PC-3 (cell line): ENCODE results near the gene ECHS1.

Source experiments
- CTCF ChIP-seq: fragments of 300-600 bp; sonication (generic); conservative IDR thresholded peaks from 2 replicates; pipeline ENCODE4 v1.5.1; 2017; ENCODE audit warnings: antibody characterized with exemption, low read depth, mild to moderate bottlenecking, low read length
- EZH2 ChIP-seq: fragments of 300-600 bp; sonication (generic); IDR thresholded peaks from one replicate; pipeline ENCODE4 v1.6.1; 2017; ENCODE audit warnings: antibody characterized with exemption, mild to moderate bottlenecking, low read length; ENCODE audit not compliant: unreplicated experiment

GRCh38 chr10:133359554-133359971 is 13.6 kb downstream of the ECHS1 start:
- TF ChIP-seq EZH2 (no peak), CTCF (no peak)
